ENCODE measurements around the gene GGT6.

DNA sequence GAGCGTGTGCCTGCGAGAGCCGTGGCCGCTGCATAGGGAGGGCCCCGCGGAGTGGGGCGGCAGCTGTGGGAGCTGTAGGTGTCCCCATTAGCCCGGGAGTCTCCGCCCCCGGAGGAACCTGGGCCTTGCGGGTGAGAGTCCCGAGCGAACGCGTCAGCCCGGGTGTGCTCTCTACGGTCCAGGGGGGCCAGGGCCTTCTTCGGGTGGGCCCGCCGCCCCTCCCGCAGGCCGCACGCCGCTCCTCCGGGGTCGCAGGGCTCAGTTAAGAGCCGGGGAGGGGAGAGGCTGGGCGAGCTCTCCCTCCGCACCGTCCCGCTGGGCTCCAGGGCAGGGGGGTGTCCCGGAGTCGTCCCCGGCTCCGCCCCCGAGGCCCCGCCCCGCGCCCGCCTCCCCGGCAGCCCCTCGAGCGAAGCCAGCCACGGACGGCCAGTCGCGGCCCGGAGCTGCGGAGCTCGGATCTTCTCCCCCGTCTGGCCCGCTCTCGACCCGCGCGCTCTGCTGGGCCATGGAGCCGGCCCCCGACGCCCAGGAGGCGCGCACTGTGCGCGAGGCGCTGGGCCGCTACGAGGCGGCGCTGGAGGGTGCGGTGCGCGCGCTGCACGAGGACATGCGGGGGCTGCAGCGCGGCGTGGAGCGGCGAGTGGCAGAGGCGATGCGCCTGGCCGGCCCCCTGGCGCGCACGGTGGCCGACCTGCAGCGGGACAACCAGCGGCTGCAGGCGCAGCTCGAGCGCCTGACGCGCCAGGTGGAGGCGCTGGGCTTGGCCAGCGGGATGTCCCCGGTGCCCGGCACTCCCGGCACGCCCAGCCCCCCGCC lies 23.9 kb upstream of the GGT6 start, which contains the start of gene SMTNL2:
- TF ChIP-seq, protein P1, sequence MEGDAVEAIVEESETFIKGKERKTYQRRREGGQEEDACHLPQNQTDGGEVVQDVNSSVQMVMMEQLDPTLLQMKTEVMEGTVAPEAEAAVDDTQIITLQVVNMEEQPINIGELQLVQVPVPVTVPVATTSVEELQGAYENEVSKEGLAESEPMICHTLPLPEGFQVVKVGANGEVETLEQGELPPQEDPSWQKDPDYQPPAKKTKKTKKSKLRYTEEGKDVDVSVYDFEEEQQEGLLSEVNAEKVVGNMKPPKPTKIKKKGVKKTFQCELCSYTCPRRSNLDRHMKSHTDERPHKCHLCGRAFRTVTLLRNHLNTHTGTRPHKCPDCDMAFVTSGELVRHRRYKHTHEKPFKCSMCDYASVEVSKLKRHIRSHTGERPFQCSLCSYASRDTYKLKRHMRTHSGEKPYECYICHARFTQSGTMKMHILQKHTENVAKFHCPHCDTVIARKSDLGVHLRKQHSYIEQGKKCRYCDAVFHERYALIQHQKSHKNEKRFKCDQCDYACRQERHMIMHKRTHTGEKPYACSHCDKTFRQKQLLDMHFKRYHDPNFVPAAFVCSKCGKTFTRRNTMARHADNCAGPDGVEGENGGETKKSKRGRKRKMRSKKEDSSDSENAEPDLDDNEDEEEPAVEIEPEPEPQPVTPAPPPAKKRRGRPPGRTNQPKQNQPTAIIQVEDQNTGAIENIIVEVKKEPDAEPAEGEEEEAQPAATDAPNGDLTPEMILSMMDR (IDR thresholded peaks at IDR 0.05), result no peak
- no peak for TF ChIP-seq POLR2A (IDR thresholded peaks at IDR 0.05)
